Trophoblast cell (in vitro differentiated cells and primary cell): ENCODE results near the gene FLACC1.
"Not testable (repeated sequence)": the region's sequence is repeated elsewhere in the genome, so short reads cannot be mapped to it uniquely, and the experiment has no call there.

Experiments
- DNase-seq, 2 donors: peaks; one replicate each; pipeline ENCODE4 v3.0.0-alpha.2; 2016
- H2AFZ ChIP-seq: 2 replicates; pipeline ENCODE4 v1.6.1; 2013; ENCODE audit warnings: low read length, moderate library complexity, mild to moderate bottlenecking; ENCODE audit not compliant: insufficient read depth, poor library complexity
- H2AK5ac ChIP-seq: 2 replicates; pipeline ENCODE4 v1.6.1; 2013; ENCODE audit warnings: mild to moderate bottlenecking, low read length
- H2BK120ac ChIP-seq: 2 replicates; pipeline ENCODE4 v1.6.1; 2013; ENCODE audit warnings: low read length, mild to moderate bottlenecking, moderate library complexity; ENCODE audit not compliant: insufficient read depth, poor library complexity
- H2BK12ac ChIP-seq: 2 replicates; pipeline ENCODE4 v1.6.1; 2013; ENCODE audit warnings: mild to moderate bottlenecking, low read length, moderate library complexity
- H2BK5ac ChIP-seq: 2 replicates; pipeline ENCODE4 v1.6.1; 2013; ENCODE audit warnings: low read length, low read depth, moderate library complexity, mild to moderate bottlenecking; ENCODE audit not compliant: poor library complexity
- H3K14ac ChIP-seq: 2 replicates; pipeline ENCODE4 v1.6.1; 2013; ENCODE audit warnings: mild to moderate bottlenecking, low read length
- H3K18ac ChIP-seq: 2 replicates; pipeline ENCODE4 v1.6.1; 2013; ENCODE audit warnings: mild to moderate bottlenecking, low read length
- H3K23ac ChIP-seq: 2 replicates; pipeline ENCODE4 v1.6.1; 2013; ENCODE audit warnings: low read length
- H3K27ac ChIP-seq: 2 replicates; pipeline ENCODE4 v1.5.1; 2013; ENCODE audit warnings: low read depth, mild to moderate bottlenecking, inconsistent platforms, low read length, moderate library complexity
- H3K27me3 ChIP-seq: 2 replicates; pipeline ENCODE4 v1.6.1; 2013; ENCODE audit warnings: inconsistent platforms, mild to moderate bottlenecking, low read length, moderate library complexity; ENCODE audit not compliant: insufficient read depth
- H3K36me3 ChIP-seq, 2 experiments: 1 replicate in 1 of 2; 2 replicates in 1 of 2; pipeline ENCODE4 v1.6.1; 2013; ENCODE audit warnings: low read length in 2 of 2, mild to moderate bottlenecking in 2 of 2, moderate library complexity in 1 of 2; ENCODE audit not compliant: insufficient read depth in 2 of 2, control insufficient read depth in 1 of 2
- H3K4ac ChIP-seq: 2 replicates; pipeline ENCODE4 v1.6.1; 2013; ENCODE audit warnings: low read depth, mild to moderate bottlenecking, low read length, moderate library complexity
- H3K4me1 ChIP-seq, 2 experiments: 1 replicate in 1 of 2; 2 replicates in 1 of 2; pipeline ENCODE4 v1.6.1; 2013; ENCODE audit warnings: low read length in 2 of 2, mild to moderate bottlenecking in 2 of 2, moderate library complexity in 1 of 2; ENCODE audit not compliant: insufficient read depth in 2 of 2, control insufficient read depth in 1 of 2
- H3K4me2 ChIP-seq: 2 replicates; pipeline ENCODE4 v1.6.1; 2013; ENCODE audit warnings: inconsistent platforms, mild to moderate bottlenecking, low read length, moderate library complexity
- H3K4me3 ChIP-seq: 2 replicates; pipeline ENCODE4 v1.5.1; 2013; ENCODE audit warnings: mild to moderate bottlenecking, low read depth, low read length, inconsistent platforms
- H3K79me1 ChIP-seq: one replicate; pipeline ENCODE4 v1.6.1; 2013; ENCODE audit warnings: low read length
- H3K79me2 ChIP-seq: 2 replicates; pipeline ENCODE4 v1.6.1; 2013; ENCODE audit warnings: low read length, mild to moderate bottlenecking; ENCODE audit not compliant: control insufficient read depth, insufficient read depth, poor library complexity
- H3K9ac ChIP-seq: 2 replicates; pipeline ENCODE4 v1.6.1; 2013; ENCODE audit warnings: mild to moderate bottlenecking, low read length
- H3K9me3 ChIP-seq: 2 replicates; pipeline ENCODE4 v1.6.1; 2013; ENCODE audit warnings: low read depth, mild to moderate bottlenecking, control low read depth, inconsistent platforms, low read length; ENCODE audit not compliant: insufficient read depth
- H4K12ac ChIP-seq: 2 replicates; pipeline ENCODE4 v1.6.1; 2013; ENCODE audit warnings: low read depth, mild to moderate bottlenecking, low read length, moderate library complexity
- H4K8ac ChIP-seq: 2 replicates; pipeline ENCODE4 v1.6.1; 2013; ENCODE audit warnings: low read depth, mild to moderate bottlenecking, low read length, moderate library complexity
- H4K91ac ChIP-seq: one replicate; pipeline ENCODE4 v1.6.1; 2013; ENCODE audit warnings: low read depth, mild to moderate bottlenecking, low read length, moderate library complexity
- WGBS: extraction: QIAGEN DNeasy Blood & Tissue Kit; methylation state at CpG from one replicate; pipeline ENCODE4 v1.1.7; 2013; ENCODE audit warnings: missing lambda C conversion rate; ENCODE audit not compliant: insufficient read length, insufficient coverage; ENCODE audit errors: extremely low coverage; 5-methylcytosine and 5-hydroxymethylcytosine counted together

Gene FLACC1

DNA sequence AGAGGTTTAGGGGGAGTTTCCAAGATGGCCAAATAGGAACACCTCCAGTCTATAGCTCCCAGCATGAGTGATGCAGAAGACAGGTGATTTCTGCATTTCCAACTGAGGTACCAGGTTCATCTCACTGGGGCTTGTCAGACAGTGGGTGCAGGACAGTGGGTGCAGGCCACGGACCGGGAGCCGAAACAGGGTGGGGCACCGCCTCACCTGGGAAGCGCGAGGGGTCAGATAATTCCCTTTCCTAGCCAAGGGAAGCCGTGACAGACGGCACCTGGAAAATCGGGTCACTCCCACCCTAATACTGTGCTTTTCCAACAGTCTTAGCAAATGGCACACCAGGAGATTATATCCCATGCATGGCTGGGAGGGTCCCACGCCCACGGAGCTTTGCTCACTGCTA, 57.2 kb downstream of the FLACC1 start:
- not testable (repeated sequence) for H3K27me3 ChIP-seq, DNase-seq, H3K18ac ChIP-seq, H2AFZ ChIP-seq, H4K8ac ChIP-seq, H2BK120ac ChIP-seq, H4K91ac ChIP-seq, H3K4me1 ChIP-seq, H3K14ac ChIP-seq, H3K36me3 ChIP-seq, H3K79me2 ChIP-seq, H4K12ac ChIP-seq, H3K23ac ChIP-seq, H3K27ac ChIP-seq, H3K79me1 ChIP-seq, H3K4me3 ChIP-seq, H3K4me2 ChIP-seq, H2BK12ac ChIP-seq, H2BK5ac ChIP-seq, H2AK5ac ChIP-seq, H3K9me3 ChIP-seq, H3K4ac ChIP-seq, H3K9ac ChIP-seq
- WGBS = no CpG with 5 or more reads among the region's 11 CpGs

DNA sequence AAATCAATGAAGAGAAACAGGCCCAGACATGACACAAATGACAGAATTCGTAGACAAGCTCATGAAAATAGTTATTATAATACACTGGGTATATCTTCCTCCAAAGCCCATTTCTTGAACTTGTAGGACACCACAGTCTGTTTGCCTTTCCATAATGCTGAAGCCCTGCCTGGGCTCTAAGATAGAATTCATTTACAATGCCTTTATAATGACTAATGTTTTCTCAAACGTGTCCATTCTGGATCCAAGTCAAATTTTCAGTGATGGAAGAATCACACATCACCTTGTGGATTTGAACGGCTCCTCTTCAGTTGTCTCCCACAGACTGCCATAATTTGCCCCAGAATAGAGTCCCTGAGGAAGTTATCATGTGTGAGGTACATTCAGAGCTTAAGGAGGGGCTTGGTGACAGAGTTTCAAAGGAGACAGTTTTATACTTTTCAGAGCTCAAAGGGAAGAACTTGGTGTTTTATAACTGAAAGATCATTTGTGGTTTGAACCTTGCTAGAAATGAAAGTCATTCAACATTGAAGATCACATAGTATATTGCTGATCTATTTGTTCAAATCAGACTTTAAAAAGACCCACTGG, 58.6 kb downstream of the FLACC1 start:
- H3K4me3 ChIP-seq = no peak overlapping the region
- no peak overlapping the region for H4K91ac ChIP-seq
- no peaks in the 10 kb centered on the region for H3K79me1 ChIP-seq
- H3K4me1 ChIP-seq = no peaks in the 10 kb centered on the region
- no peaks in the 10 kb centered on the region for H3K79me2 ChIP-seq
- H3K23ac ChIP-seq = no peak overlapping the region
- peaks cover 2% of the 10 kb centered on the region for H3K9me3 ChIP-seq
- no peak overlapping the region for H4K8ac ChIP-seq
- no peak overlapping the region for H3K9ac ChIP-seq
- H2BK12ac ChIP-seq = no peak overlapping the region
- H3K4me2 ChIP-seq = no peak overlapping the region
- H3K27ac ChIP-seq = no peak overlapping the region
- no peak overlapping the region for H2BK120ac ChIP-seq
- no peaks in the 10 kb centered on the region for H3K36me3 ChIP-seq
- H2AFZ ChIP-seq = no peak overlapping the region
- no peak overlapping the region for H2AK5ac ChIP-seq
- no peak overlapping the region for H3K14ac ChIP-seq
- no CpG with 5 or more reads among the region's 3 CpGs for WGBS
- no peak overlapping the region for H2BK5ac ChIP-seq
- no peak overlapping the region for H4K12ac ChIP-seq
- H3K18ac ChIP-seq = no peak overlapping the region
- H3K4ac ChIP-seq = no peak overlapping the region
- no peak for DNase-seq
- H3K27me3 ChIP-seq = no peaks in the 10 kb centered on the region

DNA sequence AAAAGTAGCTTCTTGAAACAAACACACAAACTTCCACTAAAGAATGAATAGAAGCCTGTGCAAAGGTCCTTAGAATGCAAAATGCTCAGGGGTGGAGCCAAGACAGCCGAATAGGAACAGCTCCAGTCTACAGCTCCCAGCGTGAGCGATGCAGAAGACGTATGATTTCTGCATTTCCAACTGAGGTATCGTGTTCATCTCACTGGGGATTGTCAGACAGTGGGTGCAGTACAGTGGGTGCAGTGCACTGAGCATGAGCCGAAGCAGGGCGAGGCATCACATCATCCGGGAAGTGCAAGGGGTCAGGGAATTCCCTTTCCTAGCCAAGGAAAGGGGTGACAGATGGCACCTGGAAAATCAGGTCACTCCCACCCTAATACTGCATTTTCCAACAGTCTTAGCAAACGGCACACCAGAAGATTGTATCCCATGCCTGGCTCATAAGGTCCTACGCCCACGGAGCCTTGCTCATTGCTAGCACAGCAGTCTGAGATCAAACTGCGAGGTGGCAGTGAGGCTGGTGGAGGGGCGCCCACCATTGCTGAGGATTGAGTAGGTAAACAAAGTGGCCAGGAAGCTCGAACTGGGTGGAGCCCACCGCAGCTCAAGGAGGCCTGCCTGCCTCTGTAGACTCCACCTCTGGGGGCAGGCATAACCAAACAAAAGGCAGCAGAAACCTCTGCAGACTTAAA, 66.5 kb downstream of the FLACC1 start:
- not testable (repeated sequence) for H4K8ac ChIP-seq, H4K12ac ChIP-seq, H3K4me3 ChIP-seq, H2AK5ac ChIP-seq, H2AFZ ChIP-seq, H2BK5ac ChIP-seq, H3K4me2 ChIP-seq, H3K9ac ChIP-seq, H3K36me3 ChIP-seq, H3K4ac ChIP-seq, H3K27ac ChIP-seq, H2BK120ac ChIP-seq, H3K18ac ChIP-seq, H3K9me3 ChIP-seq, H2BK12ac ChIP-seq, H3K79me1 ChIP-seq, H3K4me1 ChIP-seq, H4K91ac ChIP-seq, H3K14ac ChIP-seq, H3K23ac ChIP-seq, H3K79me2 ChIP-seq, DNase-seq, H3K27me3 ChIP-seq
- no CpG with 5 or more reads among the region's 15 CpGs for WGBS

DNA sequence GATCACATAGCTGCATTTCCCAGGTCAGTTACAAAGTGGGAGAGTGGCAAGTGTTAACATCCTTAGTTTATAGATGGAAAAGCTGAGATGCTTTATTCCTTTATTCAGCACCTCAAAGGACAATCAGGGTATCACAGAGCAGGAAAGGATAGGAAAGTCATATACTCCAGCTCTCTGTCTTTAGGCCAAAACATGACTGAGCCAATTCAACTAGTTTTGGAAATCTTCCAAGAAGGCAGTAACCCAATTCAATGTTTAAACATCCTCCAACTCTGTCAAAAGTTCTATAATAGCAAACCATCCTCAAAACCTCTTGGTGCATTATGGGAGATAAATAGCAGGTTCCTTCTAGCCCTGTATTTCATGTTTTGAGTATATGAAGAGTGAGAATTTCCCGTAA, 71.6 kb downstream of the FLACC1 start:
- peaks cover 3% of the 10 kb centered on the region for H3K9me3 ChIP-seq

More for the DNA sequence above, 71.6 kb downstream of the FLACC1 start:
- Histone ChIP-seq H3K23ac (no peak overlapping the region), H3K36me3 (peaks cover 0 to 1% of the 10 kb centered on the region in 2 experiments), H3K4ac (no peak overlapping the region), H3K4me3 (no peak overlapping the region), H3K27ac (no peak overlapping the region), H3K79me2 (no peaks in the 10 kb centered on the region), H3K14ac (no peak overlapping the region), H3K9ac (no peak overlapping the region), H3K27me3 (no peaks in the 10 kb centered on the region), H2AFZ (no peak overlapping the region), H2BK5ac (no peak overlapping the region), H2AK5ac (no peak overlapping the region), H3K18ac (no peak overlapping the region), H4K91ac (no peak overlapping the region), H3K4me1 (no peaks in the 10 kb centered on the region), H2BK120ac (no peak overlapping the region), H3K4me2 (no peak overlapping the region), H2BK12ac (no peak overlapping the region), H3K79me1 (no peaks in the 10 kb centered on the region), H4K8ac (no peak overlapping the region), H4K12ac (no peak overlapping the region)
- WGBS = no CpG with 5 or more reads among the region's 1 CpG
- DNase-seq = no peak
